GM18508 (cell line): ENCODE measurements around the gene AQP12A.

ENCODE experiments used
- ATAC-seq: cut with Tn5 transposase; IDR thresholded peaks from one replicate; pipeline ENCODE4 v1.9.1; 2021; ENCODE audit warnings: moderate number of reproducible peaks; ENCODE audit not compliant: insufficient read depth, unreplicated experiment

The AQP12A gene

DNA sequence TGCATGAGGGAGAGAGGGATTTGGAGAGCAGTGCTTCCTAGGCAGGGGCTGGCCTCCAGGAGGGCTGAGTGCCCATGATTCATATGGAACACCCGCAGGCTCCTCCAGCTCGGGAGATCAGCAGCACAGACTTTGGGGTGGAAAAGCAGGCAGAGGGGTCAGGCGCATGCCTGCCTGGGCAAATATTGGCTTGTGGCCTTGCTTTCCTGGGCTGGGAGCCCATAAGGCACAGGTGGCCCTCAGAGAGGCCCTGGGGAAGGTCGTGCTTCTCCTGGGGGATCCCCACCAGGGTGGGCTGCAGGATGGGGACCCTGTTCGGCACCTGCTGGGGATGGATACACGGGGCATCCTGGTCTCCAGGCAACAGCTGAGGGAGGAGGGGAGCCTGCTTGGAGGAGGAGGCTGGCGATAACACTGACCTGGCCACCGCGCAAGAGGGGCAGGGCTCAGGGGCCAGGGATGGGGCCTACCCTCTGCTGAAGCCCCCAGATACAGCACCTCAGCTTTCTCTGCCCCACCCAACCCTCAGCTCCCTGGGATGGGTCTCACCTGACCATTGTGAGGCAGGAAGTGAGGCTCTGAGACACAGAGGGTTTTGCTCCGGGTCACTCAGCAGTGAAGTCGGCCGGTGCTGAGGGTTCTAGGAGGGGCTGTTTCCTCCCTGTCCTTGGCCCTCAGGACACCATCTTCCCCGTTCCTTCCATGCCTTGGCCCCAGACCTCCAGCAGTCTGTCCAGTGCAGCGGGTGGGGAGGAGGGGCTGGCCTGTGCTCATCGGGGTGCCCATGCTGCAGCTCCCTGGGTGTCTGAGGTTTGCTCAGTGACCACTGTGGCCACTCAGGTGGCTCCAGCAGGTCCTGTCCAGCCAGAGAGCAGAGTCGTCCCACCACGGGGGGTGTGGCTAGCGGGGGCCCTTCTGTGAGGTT lies 12.0 kb downstream of the AQP12A start:
- no peak for ATAC-seq

DNA sequence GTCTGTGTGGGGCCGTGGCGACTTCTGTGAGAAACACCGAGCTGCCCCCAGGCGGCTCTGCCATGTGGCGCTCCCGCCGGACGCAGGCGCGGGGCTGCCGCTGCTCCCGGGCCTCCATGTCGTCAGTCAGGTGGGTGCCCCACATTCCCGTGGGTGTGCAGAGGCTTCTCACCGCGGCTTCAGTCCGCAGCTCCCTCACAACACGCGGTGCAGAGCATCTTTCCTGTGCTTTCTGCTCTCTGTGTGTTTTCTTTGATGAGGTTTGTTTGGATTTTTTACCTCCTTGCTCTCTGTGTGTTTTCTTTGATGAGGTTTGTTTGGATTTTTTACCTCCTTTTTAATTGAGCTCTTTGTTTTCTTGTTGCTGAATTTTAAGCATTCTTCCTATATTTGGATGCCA lies 13.0 kb downstream of the AQP12A start:
- ATAC-seq = no peak

DNA sequence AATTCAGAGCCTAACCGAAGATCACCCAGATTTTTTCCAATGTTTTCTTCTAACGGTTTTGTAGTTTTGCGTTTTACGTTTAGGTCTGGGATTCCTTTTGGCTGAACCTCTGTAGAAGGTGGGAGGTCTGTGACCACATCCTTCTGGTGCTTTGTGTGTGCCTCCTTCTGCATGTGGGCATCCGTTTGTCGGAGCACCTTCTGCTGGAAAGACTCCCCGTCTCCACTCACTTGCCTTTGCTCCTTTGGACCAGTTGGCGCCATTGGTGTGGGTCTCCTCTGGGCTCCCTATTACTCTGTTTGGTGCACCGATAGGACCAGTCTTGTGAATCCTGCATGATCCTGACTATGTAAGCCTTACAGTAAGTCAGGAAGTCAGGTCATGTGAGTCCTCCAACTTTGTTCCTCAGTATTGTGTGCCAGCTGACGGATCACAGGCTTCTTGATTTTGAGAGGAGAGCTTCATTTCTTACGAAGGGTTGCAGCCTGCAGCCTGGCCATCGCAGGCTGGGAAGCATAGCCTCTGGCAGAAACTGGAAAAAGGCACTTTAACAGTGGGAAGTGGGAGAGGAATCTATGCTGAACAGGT lies 13.6 kb downstream of the AQP12A start:
- no peak for ATAC-seq

DNA sequence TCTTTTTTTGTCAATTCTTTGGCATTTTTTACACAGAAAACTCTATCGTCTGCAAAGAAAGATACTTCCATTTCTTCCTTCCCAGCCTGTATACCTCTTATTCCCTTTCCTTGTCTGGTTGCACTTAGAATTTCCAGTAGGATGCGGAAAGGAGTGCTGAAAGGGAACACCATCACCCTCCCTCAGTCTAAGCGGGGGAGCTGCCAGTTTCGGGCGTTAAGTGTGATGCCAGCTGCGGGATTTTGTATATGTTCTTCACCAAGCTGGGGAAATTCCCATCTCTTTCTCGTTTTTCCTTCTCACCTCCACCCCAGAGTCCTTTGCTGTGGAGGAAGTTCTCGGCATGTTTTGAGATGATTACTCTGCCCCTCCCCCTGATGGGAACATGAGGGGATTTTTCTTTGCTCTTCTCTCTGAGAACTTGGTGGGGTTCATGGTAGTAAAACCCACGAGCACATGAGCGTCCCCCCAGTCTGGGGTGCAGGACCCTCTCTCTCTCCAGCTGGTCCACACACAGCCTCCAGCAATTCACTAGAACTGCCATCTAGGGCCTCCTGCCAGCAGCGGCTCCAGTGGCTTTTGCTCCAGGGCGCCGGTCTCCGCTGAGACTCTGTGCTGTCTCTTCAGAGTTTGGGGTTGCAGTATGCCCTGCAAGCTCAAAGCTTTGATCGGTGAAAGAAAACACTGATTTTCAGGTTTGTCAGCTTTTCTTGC lies 15.5 kb downstream of the AQP12A start:
- ATAC-seq = no peak

DNA sequence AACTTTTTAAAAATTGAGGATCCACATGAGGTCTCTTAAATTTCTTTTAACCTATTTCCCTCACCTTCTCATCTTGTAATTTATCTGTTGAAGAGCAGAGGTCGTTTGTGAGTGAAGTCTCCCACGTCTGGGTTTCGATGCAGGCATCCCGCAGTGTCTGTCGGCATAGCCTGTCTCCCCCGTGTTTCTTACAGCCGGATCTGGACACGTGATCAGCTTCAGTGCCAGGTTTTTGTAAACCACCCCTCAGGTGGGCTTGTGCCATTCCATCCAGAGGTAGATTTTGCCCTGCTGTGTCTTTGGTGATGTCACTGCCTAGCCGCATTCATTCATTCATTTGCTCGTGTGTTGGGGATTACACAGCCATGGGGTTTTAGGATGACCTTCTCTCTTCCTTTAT lies 16.2 kb downstream of the AQP12A start:
- ATAC-seq = no peak

DNA sequence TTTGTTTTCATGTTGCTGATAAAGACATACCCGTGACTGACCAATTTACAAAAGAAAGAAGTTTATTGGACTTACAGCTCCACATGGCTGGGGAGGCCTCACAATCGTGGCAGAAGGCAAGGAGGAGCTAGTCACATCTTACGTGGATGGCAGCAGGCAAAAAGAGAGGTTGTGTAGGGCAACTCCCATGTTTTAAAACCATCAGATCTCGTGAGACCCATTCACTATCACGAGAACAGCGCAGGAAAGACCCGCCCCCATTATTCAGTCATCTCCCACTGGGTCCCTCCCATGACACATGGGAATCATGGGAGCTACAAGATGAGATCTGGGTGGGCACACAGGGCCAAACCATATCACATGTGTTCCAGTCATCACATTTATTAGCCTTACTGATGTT lies 16.8 kb downstream of the AQP12A start:
- ATAC-seq = no peak

DNA sequence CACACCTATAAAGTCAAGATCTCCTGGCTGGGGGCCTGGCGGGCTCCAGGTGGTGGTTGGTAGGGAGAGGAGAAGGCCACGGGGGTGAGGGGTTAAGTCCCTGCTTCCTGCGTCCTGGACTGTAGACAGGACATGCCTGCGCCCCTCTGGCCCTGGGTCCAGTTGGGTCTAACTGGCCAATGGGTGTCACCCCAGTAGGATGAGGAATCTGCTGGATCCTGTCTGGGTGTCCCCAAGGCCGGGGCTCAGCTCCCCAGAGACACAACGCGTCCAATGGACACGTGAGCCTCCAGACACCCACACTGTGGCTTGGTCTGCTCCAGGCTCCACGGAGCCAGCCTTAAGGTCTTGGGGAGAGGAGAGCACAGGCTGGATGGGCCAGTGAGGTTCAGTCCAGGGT lies 19.6 kb downstream of the AQP12A start:
- no peak for ATAC-seq

DNA sequence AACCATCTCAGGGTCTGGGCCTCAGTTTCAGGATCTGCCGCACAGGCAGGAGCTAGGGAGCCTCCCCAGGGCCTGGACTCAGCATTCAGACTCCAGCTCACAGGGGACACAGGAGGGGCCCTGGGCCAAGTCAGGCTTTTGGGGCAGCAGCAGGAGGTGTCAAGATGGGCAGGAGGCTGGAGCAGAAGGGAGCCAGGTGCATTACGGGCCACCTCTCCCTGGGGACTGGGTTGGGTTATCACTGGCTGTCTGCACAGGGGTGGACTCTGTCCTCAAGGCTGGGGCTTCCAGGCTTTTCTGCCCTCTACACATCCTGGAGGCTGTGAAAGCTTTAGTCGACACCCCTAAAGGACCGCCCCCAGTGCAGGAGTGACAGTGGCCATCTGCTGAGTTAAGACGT lies 20.0 kb downstream of the AQP12A start:
- no peak for ATAC-seq

DNA sequence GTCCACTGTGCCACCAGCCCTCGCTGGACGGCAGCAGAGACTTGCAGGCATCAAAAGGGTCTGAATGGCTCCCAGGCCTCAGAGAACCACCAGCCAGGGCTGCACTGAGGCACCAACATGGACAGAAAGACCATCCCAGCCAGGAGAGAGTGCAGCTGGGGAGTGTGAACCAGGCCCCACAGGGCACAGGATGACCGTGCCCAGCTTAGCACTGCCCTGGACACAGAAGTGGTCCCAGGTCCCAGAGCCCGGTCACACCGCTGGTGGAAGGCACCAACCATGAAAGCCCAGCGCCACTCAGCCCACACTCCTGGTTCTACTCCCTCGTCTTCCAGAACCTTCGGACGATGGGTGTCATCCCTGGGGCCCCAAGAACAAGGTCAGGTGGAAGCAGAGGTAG lies 20.5 kb downstream of the AQP12A start:
- no peak for ATAC-seq

DNA sequence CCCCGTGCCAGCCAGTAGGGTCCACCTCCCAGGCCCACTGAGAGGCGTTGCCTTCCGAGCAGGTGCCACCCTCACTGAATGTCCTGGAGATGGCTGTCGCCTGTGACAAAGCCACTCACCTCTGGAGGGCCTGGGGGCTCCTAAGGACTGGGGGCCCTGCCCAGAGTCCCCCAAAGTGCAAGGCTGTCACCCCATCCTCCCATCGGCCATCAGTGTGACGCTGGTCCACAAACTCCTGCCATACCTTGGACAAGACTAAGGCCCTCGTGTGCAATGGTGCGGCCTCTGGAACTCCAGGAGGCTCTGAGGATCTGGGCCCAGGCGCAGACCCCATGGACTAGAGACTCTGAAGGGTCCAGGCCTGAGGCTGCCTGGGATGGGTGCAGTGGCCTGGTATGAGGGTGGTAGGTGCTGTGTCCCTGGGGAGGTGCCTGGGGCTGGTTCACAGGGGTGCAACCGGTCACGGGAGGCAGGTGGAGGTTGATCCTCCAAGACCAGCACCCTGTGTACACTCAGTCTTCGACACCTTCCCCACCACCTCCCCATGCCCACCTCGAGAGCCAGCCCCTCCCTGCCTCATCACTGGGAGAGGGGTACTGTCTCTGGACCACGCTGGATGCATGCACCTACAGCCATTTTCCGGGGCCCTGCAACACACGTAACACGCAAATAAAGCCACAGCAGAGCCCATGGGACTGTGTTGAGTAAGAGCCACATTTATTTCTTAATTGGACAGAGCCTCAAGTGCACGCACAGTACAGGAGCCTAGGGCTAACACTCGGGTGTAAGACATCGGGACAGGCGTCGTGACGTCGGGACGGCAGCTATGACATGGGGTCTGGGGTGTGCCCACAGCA lies 21.6 kb downstream of the AQP12A start:
- no peak for ATAC-seq

DNA sequence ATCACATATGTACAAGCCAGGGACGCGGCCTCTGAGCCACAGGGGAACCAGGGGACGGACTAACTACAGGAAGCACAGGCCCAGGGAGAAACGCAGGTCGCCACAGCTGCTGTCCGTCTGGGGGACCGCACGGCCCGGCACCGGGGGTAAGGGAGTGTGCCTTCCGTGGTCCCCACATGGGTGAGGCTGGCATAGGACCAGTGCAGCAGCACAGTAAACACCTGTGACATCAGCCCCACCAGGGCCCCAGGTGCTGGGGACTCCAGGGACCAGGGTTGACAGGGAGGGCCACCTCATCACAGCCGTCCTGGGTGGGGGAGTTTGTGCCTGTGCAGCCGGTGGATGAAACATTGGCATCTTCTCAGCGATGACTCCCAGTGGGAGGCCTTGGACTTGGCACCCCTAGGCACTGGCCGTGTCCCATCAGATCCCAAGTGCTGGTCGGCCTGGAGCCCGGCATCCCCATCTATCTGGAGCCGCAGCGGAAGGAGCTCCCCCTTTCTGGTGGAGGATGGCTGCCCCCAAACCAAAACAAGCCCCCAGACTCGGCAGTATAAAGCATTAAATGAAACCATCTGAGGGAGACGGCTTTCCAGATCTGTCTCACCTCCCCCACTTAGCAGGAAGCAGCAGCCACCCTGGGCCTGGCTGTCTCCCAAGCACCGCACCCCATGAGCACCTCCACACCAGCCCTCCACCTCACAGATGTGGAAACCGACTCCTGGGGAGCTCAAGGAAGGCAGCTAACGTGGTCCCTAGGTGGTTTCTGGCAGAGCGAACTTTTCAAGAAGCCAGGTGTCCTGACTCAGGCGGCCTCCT lies 22.5 kb downstream of the AQP12A start:
- no peak for ATAC-seq

DNA sequence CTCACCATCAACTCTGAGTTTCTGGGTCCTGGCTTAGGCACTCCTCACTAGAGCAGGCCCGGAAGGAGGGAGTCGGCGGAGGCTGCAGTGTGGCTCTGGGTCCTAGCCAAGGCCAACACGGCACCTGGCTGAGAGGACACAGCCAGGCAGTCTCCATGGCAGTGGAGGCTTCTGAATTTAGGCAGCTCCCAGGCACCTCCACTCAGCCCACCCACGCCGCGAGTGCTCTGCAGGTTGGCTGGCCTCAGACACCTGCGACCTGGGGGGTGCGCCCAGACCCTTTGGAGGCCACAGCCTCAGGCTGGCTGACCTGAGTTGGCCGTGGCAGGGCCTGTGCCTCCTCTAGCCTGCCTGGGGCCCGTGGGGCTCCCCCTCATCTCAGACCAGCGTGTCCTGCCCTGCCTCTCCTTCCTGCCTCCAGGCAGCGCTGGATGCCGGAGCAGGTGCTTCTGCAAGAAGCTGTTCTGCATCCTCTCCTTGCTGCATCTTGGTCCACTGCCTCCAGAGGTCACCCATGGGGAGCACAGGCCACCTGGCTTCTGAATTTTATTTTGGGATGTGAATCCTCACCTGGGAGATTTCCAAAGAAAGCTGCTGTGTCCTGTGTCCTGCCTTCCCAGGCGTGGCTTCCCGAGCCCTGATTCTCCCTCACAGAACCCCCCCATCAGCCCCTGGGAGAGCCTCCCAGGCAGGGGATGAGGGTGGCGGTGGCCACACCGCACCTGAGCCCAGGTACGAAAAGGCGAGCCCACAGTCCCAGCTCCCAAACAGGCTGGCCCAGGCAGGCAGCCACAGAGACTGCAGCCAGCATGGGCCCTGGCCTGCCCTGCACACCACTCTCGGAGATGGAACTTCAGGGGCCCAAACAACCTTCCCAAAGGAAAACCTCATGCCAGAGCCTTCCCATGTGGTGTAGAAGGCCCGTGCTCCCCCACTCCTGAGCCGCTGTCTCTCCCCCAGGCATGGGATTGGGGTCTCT lies 23.4 kb downstream of the AQP12A start:
- ATAC-seq = no peak

DNA sequence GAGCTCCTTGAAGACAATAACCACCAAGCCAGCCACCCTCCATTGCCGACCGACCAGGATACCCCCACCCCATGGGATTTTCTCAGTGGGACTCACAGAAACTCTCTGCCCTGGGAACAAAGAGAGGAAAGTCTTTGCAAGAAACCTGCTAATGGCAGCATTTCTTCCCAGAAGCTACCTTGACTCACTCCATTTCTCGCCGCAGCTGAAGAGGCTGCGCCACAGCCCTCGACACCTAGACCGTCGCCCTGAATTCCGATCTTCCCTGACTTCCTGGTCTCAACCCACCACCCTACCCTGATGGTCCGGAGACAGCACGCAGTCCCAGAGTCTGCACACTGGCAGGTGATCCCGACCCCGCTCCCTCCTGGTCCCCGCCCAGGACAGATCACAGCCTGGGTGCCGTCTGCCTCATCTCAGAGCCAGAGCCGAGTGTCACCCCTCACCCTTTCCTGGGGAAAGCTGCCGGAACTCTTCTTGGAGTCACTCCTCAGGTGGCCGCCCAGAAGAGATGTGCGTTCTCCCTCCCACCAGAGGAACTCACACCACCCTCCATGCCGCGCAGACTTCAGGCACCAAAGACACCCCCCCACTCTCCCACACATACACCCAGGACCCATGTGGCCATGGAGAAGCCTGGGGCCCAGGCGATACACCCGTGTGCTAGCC lies 24.6 kb downstream of the AQP12A start:
- ATAC-seq = no peak

DNA sequence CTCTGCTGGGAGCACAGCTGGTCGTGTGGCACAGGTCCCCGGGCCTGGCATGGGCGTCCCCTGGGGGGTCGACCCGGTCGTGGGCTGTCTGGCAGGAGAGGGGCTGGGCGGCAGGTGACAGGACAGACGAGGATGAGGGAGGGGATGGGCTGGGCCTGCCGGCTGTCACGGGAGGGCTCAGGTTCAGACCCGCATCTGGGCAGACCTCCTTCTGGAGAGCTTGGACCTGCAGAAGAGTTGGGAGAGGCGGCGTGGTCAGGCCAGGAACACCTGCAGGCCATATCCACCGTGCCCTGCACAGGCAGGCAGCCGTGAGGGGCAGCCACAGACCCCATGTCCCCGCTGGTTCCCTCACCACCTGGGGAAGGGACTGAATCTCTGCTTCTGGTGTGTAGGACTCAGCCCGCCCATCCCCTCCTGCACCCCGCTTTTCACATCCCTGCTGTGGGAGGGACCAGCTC lies 25.5 kb downstream of the AQP12A start:
- ATAC-seq = no peak

DNA sequence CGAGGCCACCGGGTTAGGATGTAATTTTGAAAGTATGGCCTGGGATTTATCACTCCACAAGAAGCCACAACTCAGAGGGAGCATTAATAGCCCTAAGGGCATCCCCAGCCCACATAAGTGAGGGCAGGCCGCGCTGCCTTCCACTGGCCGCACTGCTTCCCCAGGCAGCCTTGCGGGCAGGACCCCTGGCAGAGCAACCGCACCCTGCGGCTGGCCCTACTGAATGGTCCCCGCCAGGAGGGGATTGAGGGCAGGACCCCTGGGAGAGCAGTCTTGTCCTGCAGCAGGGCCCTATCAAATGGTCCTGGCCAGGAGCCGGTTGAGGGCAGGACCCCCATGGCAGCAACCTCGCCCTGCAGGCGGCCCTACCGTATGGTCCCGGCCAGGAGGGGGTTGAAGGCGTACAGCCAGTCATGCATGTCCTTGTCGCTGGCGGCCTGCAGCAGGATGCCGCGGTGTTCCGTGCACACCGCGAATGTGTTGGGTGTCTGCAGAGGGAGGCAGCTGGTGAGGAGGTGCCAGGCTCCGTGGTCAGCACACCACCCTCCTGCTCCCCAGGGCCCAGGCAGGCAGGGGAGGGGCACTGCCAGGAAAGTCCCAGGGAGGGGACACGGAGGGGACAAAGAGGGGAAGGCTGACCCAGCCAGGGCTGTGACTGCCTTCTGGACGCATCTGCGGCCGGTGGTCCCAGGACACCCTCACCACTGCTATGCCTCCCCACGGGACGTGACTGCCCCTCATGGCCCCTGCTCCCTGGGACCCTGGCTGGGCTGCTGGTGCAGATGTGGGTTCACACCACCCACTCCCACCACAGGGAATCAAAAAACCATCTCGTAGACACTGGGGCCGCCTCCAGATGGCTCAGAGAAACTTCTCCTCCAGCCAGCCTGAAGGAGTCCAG lies 26.3 kb downstream of the AQP12A start:
- ATAC-seq = no peak

DNA sequence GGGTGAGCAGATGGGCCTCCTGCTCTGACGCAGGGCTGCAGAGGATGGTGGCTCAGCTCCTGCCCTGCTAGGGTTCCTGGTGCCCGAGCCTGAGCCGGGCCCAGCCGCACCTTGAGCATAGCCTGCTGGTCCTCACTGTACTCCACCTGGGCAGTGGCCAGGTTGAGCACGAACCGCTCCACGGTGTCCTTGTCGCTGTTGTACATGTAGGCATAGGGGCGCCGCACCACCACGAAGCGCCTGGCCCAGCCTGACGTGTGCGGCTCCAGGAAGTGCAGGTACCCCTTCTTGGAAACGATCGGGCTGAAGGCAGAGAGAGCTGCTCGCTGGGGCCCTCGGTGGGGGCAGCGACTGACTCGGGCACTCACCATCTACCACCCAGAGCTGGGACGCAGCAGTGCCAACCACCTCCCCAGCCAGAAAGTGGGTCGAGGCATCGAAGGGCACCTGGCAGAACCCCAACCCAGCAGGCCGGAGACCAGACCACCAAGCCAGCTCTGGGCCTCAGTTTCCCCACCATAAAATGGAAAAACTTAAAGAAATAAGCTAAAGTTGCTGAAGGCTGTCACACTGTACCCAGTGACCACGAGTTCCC lies 27.3 kb downstream of the AQP12A start:
- ATAC-seq = no peak
